VCaP (cell line): Measurements from ENCODE around the gene SCYL1.

Experiments used
- H3K27ac ChIP-seq: fragments of 450-650 bp; 2 replicates; pipeline ENCODE4 v1.5.1; 2017
- CTCF ChIP-seq: fragments of 450-650 bp; conservative IDR thresholded peaks from 2 replicates; pipeline ENCODE4 v1.5.1; 2017; ENCODE audit warnings: mild to moderate bottlenecking, moderate library complexity

The SCYL1 gene

DNA sequence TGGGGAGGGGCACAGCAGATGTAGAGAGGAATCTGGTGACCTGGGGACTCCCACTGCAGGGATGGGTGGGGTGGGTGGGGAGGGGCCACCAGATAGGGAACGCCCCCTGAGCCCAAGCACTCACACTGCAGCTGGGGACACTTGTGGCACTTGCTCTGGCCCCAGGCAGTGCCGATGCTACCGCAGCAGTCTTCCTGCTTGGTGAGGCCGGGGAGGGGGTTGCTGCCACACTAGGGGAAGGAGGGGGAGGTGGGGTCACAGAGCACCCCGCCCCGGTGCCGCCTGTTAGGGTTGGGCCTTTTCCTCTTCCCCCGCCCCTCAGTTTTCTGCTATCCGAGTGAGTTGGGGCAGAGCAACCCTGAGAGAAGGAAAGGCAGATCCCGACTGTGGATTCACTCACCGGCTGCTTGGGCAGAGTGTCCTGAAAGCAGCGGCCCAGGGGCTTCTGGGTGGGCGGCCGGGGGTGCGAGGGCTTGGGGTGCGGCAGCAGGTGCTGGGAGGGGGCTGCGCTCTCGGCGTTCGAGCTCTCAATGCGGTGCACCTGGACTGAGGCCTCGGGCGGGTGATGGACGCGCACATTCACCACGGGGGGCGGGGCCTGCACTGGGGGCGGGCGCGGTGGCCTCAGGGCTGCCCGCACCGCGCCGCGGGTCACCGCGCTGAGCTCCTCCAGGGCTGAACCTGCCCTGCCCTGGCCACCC lies 28.6 kb downstream of the SCYL1 start:
- no peak for TF ChIP-seq CTCF
- H3K27ac ChIP-seq = peak overlapping the region; percentile 98; the same call in 1 of the 2 replicates

- H3K27ac ChIP-seq = peak overlapping the region; percentile 98
- TF ChIP-seq CTCF = no peak
Measured at GRCh38 chr11:65554057-65554818, 29.4 kb downstream of the SCYL1 start.

- no peak for TF ChIP-seq CTCF
- H3K27ac ChIP-seq = peak overlapping the region; percentile 98
Measured at GRCh38 chr11:65554842-65555430, 30.1 kb downstream of the SCYL1 start.

GRCh38 chr11:65555693-65556231 lies 30.9 kb downstream of the SCYL1 start:
- H3K27ac ChIP-seq = peak overlapping the region; percentile 98

DNA sequence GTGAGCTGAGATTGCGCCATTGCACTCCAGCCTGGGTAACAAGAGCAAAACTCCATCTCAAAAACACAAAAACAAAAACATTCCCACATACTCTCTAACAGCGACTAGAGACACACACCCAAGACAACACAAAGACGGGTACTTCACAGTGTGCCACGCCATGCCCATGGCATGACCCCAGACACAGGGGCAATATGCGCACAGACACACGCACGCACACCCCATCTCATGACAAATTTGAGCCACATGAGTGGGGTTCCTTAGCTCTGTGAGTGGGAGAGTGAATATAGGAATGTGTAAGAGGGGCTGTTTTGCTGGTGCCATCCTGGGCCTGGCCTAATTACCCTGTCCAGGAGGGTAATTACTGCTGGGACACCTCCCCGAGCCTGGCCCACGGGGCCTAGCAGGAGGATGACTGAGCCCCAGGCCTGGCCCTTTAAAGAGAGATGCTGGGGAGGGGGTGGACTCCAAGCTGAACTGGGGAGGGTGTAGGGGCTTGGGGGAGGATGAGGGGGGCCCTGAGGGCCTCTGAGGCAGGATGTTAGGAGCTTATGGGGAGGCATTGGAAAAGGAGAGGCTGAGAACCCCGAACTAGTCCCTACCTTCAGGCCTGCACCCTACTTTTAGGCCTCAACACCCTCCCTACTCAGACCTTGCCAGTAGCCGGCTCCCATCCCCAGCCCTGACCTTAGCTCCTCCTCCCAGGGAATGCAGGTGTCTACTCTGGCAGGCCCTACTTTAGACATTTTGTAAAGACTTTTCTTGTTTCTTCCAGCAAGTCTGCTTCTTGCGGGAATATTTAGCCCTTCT lies 31.8 kb downstream of the SCYL1 start:
- peak overlapping the region; percentile 98 for H3K27ac ChIP-seq
- TF ChIP-seq CTCF = no peak

More at GRCh38 chr11:65555693-65556231, 30.9 kb downstream of the SCYL1 start:
- TF ChIP-seq CTCF = no peak

- peak overlapping the region; percentile 98 for H3K27ac ChIP-seq
- TF ChIP-seq CTCF = no peak
Measured at GRCh38 chr11:65557280-65558001, 32.6 kb downstream of the SCYL1 start.
